HepG2 (cell line): ENCODE data around the gene TRANK1.

Experiments used
- BHLHE40 ChIP-seq: IDR thresholded peaks from 2 replicates; pipeline ENCODE4 v1.6.1; 2011; ENCODE audit warnings: low read length, improper control_type of control experiment
- CTCF ChIP-seq: sonication (generic); formaldehyde crosslinking; IDR thresholded peaks from 2 replicates; pipeline ENCODE4 v1.5.0; 2020; ENCODE audit warnings: mild to moderate bottlenecking, missing genetic modification reagents, moderate library complexity
- ELF3 ChIP-seq: IDR thresholded peaks from 2 replicates; pipeline ENCODE4 v1.6.1; 2016; ENCODE audit warnings: missing genetic modification reagents, missing compliant biosample characterization
- FOSL1 ChIP-seq: sonication (generic); formaldehyde crosslinking; IDR thresholded peaks from 2 replicates; pipeline ENCODE4 v1.9.0; 2021; ENCODE audit warnings: missing genetic modification reagents, borderline replicate concordance
- GMEB1 ChIP-seq: sonication (generic); formaldehyde crosslinking; IDR thresholded peaks from 2 replicates; pipeline ENCODE4 v1.5.1; 2020; ENCODE audit warnings: missing genetic modification reagents, mild to moderate bottlenecking, borderline replicate concordance
- HDAC1 ChIP-seq: sonication (generic); formaldehyde crosslinking; IDR thresholded peaks from 2 replicates; pipeline ENCODE4 v1.5.1; 2020; ENCODE audit warnings: mild to moderate bottlenecking, missing genetic modification reagents
- MTF1 ChIP-seq: sonication (generic); formaldehyde crosslinking; IDR thresholded peaks from 2 replicates; pipeline ENCODE4 v1.5.0; 2020; ENCODE audit warnings: missing genetic modification reagents
- MYC ChIP-seq: sonication (generic); formaldehyde crosslinking; IDR thresholded peaks from 2 replicates; pipeline ENCODE4 v1.9.0; 2021; ENCODE audit warnings: missing genetic modification reagents, borderline replicate concordance
- POLR2AphosphoS5 ChIP-seq: IDR thresholded peaks from 2 replicates; pipeline ENCODE4 v1.6.1; 2012; ENCODE audit warnings: low read depth, low read length
- SMC3 ChIP-seq: IDR thresholded peaks from 2 replicates; pipeline ENCODE4 v1.6.1; 2011; ENCODE audit warnings: low read length, improper control_type of control experiment
- SMYD3 ChIP-seq: sonication (generic); formaldehyde crosslinking; IDR thresholded peaks from 2 replicates; pipeline ENCODE4 v1.8.1; 2023; ENCODE audit warnings: mild to moderate bottlenecking, missing genetic modification reagents
- TF ChIP-seq, protein P1 (sequence below): sonication (generic); formaldehyde crosslinking; IDR thresholded peaks from 2 replicates; pipeline ENCODE4 v1.5.0; 2020; ENCODE audit warnings: mild to moderate bottlenecking, missing genetic modification reagents, borderline replicate concordance

DNA sequence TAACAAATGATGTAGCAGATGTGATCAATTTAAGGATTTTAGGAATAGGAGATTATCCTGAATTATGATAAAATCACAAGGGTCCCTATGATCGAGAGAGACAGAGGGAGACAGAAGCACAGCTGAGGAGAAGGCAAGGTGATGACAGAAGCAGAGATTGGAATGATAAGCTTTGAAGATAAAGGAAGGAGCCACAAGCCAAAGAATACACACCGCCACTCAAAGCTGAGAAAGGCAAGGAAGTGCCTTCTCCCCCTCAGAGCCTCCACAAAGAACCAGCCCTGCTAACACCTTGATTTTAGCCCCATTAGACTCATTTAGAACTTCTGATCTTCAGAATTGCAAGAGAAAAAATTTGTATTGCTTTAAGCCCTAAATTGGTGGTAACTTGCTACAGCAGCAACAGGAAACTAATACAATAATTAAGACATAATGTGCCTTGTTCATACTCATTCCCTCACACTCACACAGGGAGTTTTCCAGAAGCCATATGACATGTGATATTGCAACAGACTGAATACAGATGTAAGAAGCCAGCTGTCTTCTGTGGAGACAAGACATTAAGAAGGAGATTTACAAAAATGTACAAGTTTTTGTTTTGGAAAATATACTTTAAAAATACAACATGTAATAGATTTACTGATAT is 38.2 kb downstream of the TRANK1 start:
- TF ChIP-seq SMC3 (no peak), MTF1 (CRISPR knock-in tag) (no peak), ELF3 (CRISPR knock-in tag) (no peak), FOSL1 (CRISPR knock-in tag) (no peak), POLR2AphosphoS5 (no peak), HDAC1 (no peak), BHLHE40 (no peak), SMYD3 (no peak), GMEB1 (CRISPR knock-in tag) (no peak), MYC (CRISPR knock-in tag) (no peak), CTCF (CRISPR knock-in tag) (no peak)
- TF ChIP-seq, protein P1, sequence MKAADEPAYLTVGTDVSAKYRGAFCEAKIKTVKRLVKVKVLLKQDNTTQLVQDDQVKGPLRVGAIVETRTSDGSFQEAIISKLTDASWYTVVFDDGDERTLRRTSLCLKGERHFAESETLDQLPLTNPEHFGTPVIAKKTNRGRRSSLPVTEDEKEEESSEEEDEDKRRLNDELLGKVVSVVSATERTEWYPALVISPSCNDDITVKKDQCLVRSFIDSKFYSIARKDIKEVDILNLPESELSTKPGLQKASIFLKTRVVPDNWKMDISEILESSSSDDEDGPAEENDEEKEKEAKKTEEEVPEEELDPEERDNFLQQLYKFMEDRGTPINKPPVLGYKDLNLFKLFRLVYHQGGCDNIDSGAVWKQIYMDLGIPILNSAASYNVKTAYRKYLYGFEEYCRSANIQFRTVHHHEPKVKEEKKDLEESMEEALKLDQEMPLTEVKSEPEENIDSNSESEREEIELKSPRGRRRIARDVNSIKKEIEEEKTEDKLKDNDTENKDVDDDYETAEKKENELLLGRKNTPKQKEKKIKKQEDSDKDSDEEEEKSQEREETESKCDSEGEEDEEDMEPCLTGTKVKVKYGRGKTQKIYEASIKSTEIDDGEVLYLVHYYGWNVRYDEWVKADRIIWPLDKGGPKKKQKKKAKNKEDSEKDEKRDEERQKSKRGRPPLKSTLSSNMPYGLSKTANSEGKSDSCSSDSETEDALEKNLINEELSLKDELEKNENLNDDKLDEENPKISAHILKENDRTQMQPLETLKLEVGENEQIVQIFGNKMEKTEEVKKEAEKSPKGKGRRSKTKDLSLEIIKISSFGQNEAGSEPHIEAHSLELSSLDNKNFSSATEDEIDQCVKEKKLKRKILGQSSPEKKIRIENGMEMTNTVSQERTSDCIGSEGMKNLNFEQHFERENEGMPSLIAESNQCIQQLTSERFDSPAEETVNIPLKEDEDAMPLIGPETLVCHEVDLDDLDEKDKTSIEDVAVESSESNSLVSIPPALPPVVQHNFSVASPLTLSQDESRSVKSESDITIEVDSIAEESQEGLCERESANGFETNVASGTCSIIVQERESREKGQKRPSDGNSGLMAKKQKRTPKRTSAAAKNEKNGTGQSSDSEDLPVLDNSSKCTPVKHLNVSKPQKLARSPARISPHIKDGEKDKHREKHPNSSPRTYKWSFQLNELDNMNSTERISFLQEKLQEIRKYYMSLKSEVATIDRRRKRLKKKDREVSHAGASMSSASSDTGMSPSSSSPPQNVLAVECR: no peak
